BJ (cell line): ENCODE results near the gene MRM2. TPM values are rescaled to one million over a fixed set of nuclear protein-coding genes. Genes with fewer than 3 reads are reported as not detected.

Experiments used
- CTCF ChIA-PET: fragments of 350-600 bp; formaldehyde crosslinking; extraction: SDS; loops from one replicate; lab custom pipeline; 2021; ENCODE audit warnings: antibody characterized with exemption, inconsistent platforms; lab: Yijun Ruan, JAX
- POLR2A ChIA-PET: fragments of 300-600 bp; sonication (Branson Sonifier 250); formaldehyde crosslinking; extraction: SDS; loops from one replicate; lab custom pipeline; 2021; ENCODE audit warnings: antibody characterized with exemption; lab: Charles Lee
- DNase-seq: peaks from one replicate; pipeline ENCODE4 v3.0.0-alpha.2; 2011; ENCODE audit warnings: low read depth
- H3K27me3 ChIP-seq: 2 replicates; pipeline ENCODE4 v1.6.0; 2011; ENCODE audit warnings: low read length; ENCODE audit not compliant: control insufficient read depth, insufficient read depth
- H3K36me3 ChIP-seq: 2 replicates; pipeline ENCODE4 v1.5.1; 2011; ENCODE audit warnings: low read length; ENCODE audit not compliant: control insufficient read depth, insufficient read depth
- H3K4me3 ChIP-seq: 2 replicates; pipeline ENCODE4 v1.5.1; 2011; ENCODE audit warnings: low read depth, mild to moderate bottlenecking, control low read depth, low read length
- polyA plus RNA-seq: library from polyadenylated mRNA; depleted of rRNA; stranded (reverse); fragments of >200 nt; gene quantifications from 2 replicates; pipeline ENCODE4 v1.2.3, GENCODE V29; 2011
- TF ChIP-seq, protein P1 (sequence below): IDR thresholded peaks from 2 replicates; pipeline ENCODE4 v1.5.1; 2011; ENCODE audit warnings: low read depth, mild to moderate bottlenecking, control low read depth, inconsistent platforms, low read length, moderate library complexity; ENCODE audit not compliant: insufficient read depth

MRM2 gene
- polyA plus RNA-seq, 1 experiment, result 27.3 TPM

DNA sequence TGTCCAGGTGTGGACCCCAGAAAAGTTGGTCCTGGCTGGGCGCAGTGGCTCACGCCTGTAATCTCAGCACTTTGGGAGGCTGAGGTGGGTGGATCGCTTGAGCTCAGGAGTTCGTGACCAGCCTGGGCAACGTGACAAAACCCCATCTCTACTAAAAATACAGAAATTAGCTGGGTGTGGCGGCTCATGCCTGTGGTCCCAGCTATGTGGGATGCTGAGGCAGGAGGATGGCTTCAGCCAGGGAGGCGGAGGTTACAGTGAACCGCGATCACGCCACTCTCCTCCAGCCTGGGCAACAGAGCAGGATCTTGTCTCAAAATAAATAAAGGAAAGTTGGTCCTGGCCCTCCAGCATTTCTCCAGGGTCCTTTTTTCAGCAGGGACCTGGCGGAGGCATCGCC lies 1.5 kb upstream of the MRM2 start:
- no peak overlapping the region for H3K4me3 ChIP-seq

DNA sequence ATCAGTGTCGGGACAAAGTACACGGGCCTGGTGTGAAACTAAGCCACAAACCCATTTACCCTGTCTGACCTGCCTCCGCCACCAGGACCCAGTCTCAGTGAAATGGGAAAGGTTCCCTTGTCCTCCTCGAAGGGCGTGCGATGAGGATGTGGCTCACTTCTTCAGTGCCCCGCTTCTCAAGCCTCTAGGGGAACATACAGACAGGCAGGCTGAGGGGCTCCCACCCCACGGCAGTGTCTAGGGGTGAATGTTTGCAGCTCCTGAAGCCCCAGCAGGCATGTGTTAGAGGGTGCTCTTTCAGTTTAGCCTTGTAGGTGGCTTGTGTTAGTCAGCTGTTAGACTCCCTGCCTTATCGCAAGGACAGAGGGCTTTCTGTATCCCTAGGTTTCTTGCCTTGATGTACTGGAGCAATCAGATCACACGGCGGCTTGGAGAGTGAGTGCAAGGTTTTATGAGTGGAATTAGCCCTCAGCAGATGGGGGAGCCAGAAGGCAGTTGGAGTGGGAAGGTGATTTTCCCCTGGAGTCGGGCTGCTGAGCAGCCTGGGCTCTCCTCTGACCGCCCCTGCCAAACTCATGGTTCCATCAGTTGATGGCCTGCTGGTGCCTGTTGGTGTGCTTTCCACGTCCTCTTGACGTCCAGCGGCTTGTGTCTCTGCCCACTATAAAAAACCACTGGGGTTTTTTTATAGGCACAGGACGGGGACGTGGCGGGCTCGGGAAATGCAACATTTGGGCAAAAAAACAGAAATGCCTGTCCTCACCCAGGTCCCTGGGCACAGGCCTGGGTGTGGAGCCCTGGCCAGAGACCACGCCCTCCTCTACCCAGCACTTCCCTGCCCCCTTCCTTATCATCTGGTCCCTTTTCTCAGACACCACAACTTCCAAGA lies 780 bp upstream of the MRM2 start:
- TF ChIP-seq, protein P1, sequence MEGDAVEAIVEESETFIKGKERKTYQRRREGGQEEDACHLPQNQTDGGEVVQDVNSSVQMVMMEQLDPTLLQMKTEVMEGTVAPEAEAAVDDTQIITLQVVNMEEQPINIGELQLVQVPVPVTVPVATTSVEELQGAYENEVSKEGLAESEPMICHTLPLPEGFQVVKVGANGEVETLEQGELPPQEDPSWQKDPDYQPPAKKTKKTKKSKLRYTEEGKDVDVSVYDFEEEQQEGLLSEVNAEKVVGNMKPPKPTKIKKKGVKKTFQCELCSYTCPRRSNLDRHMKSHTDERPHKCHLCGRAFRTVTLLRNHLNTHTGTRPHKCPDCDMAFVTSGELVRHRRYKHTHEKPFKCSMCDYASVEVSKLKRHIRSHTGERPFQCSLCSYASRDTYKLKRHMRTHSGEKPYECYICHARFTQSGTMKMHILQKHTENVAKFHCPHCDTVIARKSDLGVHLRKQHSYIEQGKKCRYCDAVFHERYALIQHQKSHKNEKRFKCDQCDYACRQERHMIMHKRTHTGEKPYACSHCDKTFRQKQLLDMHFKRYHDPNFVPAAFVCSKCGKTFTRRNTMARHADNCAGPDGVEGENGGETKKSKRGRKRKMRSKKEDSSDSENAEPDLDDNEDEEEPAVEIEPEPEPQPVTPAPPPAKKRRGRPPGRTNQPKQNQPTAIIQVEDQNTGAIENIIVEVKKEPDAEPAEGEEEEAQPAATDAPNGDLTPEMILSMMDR, result peak; percentile 22; the same call in 1 of the 2 replicates
- peak overlapping the region; percentile 87 for H3K4me3 ChIP-seq
- ChIA-PET POLR2A (no interaction called here), CTCF (interaction anchor here (1.2 kb wide), 1 partner anchor 105 kb away, joined by 4 read pairs; no protein-coding TSS in a partner anchor)
- no peak for DNase-seq
- H3K27me3 ChIP-seq, result no peaks in the 10 kb centered on the region
- peaks cover 10% of the 10 kb centered on the region for H3K36me3 ChIP-seq

More for the DNA sequence above, 1.5 kb upstream of the MRM2 start:
- Histone ChIP-seq H3K27me3 (no peaks in the 10 kb centered on the region), H3K36me3 (peaks cover 5% of the 10 kb centered on the region)
- DNase-seq, result no peak
- POLR2A ChIA-PET, result no interaction called here
- TF ChIP-seq, protein P1, result no peak
- CTCF ChIA-PET, result no interaction called here

DNA sequence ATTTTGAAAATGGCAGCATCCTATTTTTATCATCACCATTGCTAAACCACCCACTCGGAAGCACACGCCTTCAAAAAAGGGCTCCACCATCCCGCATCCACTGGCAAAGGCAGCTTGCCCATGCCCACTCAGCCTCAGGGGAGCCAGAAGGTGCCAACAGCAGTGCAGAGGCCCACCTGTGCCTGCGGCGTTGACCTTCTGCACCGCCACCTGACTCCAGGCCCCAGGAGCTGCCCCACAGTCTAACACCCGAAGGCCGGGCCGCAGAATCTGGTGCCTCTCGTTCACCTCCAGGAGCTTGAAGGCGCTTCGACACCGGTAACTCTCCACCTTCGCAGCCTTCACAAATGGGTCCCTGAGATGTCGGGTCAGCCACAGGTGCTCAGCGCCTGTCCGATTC lies 2.8 kb downstream of the MRM2 start:
- no peak overlapping the region for H3K4me3 ChIP-seq
- CTCF ChIA-PET, result interaction anchor here (1.2 kb wide), 1 partner anchor 108 kb away, joined by 3 read pairs; no protein-coding TSS in a partner anchor
- DNase-seq, result no peak
- POLR2A ChIA-PET, result no interaction called here
- peaks cover 16% of the 10 kb centered on the region for H3K36me3 ChIP-seq
- H3K27me3 ChIP-seq, result no peaks in the 10 kb centered on the region
- TF ChIP-seq, protein P1, result no peak

DNA sequence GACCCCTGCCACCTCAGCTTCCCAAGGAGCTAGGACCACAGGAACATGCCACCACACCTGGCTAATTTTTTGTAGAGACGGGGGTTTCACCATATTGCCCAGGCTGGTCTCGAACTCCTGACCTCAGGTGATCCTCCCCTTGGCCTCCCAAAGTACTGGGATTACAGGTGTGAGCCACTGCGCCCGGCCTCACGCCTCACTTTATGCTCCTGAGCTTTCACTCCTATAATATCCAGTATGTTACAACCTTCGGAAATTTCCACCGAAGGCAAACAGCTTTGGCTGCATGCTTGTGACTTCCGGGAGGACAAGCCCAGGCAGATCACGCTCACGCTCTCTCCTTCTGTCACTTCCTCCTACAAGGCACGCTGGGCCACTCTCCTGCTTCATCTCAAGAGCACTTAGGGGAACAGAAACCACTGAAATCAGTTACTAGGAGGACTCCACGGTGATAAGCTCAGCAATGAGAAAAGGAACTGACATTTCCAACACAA lies 4.8 kb downstream of the MRM2 start:
- ChIA-PET POLR2A (no interaction called here), CTCF (interaction anchor here (1.3 to 1.4 kb wide), 2 partner anchors 11 to 111 kb away, joined by 4 to 6 read pairs; no protein-coding TSS in a partner anchor)
- DNase-seq, result no peak
- Histone ChIP-seq H3K4me3 (no peak overlapping the region), H3K27me3 (no peaks in the 10 kb centered on the region), H3K36me3 (peaks cover 16% of the 10 kb centered on the region)
- TF ChIP-seq, protein P1, result no peak

DNA sequence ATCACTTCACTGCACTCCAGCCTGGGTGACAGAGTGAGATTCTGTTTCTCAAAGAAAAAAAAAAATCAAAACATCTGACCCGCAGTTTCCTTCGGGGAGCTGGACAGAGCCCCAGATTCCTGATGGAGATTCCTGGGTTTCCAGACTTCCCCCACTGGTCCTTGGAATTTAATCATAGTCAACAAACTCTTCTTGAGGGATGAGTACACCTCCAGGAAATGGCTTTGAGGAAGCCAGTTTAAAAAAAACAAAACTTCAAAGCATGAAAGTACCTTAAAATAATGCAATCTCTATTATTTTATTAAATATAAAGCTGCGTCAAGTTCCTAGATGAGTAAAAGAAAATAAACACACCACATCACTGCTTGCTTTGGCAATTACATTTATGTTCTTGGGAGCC lies 8.1 kb downstream of the MRM2 start:
- CTCF ChIA-PET, result no interaction called here
- POLR2A ChIA-PET, result interaction anchor here (0.7 kb wide), 1 partner anchor 110 kb away, joined by 8 read pairs; no protein-coding TSS in a partner anchor
- TF ChIP-seq, protein P1, result no peak
- Histone ChIP-seq H3K36me3 (peaks cover 14% of the 10 kb centered on the region), H3K27me3 (no peaks in the 10 kb centered on the region), H3K4me3 (no peak overlapping the region)
- no peak for DNase-seq
